Measurements from ENCODE around the gene CD180. TPM values are rescaled to one million over a fixed set of nuclear protein-coding genes. Genes with fewer than 3 reads are reported as not detected.

CD180 gene
- total RNA-seq, 2 donors from 2014 or later = 0.81 to 0.85 TPM

DNA sequence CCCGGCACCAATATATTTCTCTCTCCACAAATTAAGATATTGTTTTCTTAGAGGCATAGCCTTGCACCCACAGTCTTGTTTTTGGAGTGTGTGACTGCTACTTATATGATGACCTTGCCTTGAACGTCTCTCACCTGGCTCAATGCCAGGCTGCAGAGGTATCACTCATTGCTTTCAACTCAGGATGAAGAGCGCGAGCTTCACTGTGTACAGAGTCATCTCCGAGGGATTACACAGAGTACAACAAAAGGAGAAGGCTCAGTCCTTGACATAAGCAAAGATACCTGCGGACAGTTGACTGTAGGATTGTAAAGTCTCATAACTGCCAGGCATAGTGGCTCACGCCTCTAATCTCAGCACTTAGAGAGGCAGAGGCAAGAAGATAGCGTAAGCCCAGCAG is 53.8 kb downstream of the CD180 start:
- TF ChIP-seq, protein P1, sequence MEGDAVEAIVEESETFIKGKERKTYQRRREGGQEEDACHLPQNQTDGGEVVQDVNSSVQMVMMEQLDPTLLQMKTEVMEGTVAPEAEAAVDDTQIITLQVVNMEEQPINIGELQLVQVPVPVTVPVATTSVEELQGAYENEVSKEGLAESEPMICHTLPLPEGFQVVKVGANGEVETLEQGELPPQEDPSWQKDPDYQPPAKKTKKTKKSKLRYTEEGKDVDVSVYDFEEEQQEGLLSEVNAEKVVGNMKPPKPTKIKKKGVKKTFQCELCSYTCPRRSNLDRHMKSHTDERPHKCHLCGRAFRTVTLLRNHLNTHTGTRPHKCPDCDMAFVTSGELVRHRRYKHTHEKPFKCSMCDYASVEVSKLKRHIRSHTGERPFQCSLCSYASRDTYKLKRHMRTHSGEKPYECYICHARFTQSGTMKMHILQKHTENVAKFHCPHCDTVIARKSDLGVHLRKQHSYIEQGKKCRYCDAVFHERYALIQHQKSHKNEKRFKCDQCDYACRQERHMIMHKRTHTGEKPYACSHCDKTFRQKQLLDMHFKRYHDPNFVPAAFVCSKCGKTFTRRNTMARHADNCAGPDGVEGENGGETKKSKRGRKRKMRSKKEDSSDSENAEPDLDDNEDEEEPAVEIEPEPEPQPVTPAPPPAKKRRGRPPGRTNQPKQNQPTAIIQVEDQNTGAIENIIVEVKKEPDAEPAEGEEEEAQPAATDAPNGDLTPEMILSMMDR (IDR thresholded peaks at IDR 0.05) = no peak
- no peak overlapping the region for H3K4me3 ChIP-seq
- H3K27ac ChIP-seq = no peak overlapping the region
- no peaks in the 10 kb centered on the region for H3K9me3 ChIP-seq
- H3K4me1 ChIP-seq (ENCODE audit: control insufficient read depth in 1 of 2, low read depth in 2 of 2) = no peaks in the 10 kb centered on the region
- ATAC-seq (ENCODE audit: insufficient number of reproducible peaks, low FRiP score, low read depth) (no peak), DNase-seq (ENCODE audit: low spot score) (no peak)
- H3K36me3 ChIP-seq = peaks cover 27% of the 10 kb centered on the region
- no peaks in the 10 kb centered on the region for H3K27me3 ChIP-seq (replicated peaks; ENCODE audit: insufficient read depth)

DNA sequence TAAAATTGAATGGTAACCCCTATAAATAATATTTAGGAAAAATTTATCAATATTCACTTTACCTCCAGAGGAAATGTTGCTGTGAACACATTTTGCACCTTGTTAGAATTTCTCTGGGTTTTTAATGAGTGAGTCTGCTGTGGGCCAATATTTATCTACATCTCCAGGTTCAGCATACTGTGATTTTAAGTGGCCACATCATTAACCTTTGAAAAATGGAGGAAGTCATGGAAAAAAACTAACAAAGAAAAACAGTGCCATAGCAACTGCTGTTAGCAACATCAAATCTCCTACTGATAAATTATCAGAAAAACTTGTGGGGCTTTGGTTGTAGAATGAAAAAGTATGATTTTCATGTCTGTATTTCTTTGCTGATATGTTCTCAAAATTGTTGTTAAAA is 55.0 kb downstream of the CD180 start:
- H3K4me3 ChIP-seq = no peak overlapping the region
- no peaks in the 10 kb centered on the region for H3K27me3 ChIP-seq (replicated peaks; ENCODE audit: insufficient read depth)
- H3K4me1 ChIP-seq (ENCODE audit: control insufficient read depth in 1 of 2, low read depth in 2 of 2) = no peaks in the 10 kb centered on the region
- TF ChIP-seq, protein P1 (IDR thresholded peaks at IDR 0.05) = no peak
- no peaks in the 10 kb centered on the region for H3K9me3 ChIP-seq
- H3K27ac ChIP-seq = no peak overlapping the region
- no peak for ATAC-seq (ENCODE audit: insufficient number of reproducible peaks, low FRiP score, low read depth)
- DNase-seq (ENCODE audit: low spot score) = no peak
- H3K36me3 ChIP-seq = peaks cover 27% of the 10 kb centered on the region

DNA sequence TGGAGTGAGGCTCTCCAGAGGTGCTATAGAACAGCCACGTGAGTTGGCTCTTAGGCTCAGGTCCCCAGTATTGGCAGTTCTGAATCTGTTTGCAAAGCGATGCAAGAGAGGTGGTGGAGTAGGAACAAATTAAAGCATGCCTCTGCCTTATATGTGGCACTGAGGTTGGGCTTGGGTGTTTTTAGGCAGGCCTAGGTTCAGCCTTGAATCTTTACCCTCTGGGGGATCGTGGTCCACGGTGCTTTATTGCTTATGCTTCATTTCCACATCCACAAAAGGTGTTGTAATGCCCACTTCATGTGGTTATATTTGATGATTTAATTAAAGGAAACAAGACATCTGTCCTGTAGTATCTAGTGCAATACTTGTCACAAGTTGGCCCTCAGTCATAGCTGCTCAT is 56.2 kb downstream of the CD180 start:
- DNase-seq (ENCODE audit: low spot score) = no peak
- Histone ChIP-seq H3K4me1 (ENCODE audit: control insufficient read depth in 1 of 2, low read depth in 2 of 2) (no peaks in the 10 kb centered on the region), H3K9me3 (no peaks in the 10 kb centered on the region), H3K27me3 (replicated peaks; ENCODE audit: insufficient read depth) (no peaks in the 10 kb centered on the region), H3K4me3 (no peak overlapping the region), H3K27ac (no peak overlapping the region), H3K36me3 (peaks cover 27% of the 10 kb centered on the region)
- TF ChIP-seq, protein P1 (IDR thresholded peaks at IDR 0.05) = no peak
- ATAC-seq (ENCODE audit: insufficient number of reproducible peaks, low FRiP score, low read depth) = no peak

DNA sequence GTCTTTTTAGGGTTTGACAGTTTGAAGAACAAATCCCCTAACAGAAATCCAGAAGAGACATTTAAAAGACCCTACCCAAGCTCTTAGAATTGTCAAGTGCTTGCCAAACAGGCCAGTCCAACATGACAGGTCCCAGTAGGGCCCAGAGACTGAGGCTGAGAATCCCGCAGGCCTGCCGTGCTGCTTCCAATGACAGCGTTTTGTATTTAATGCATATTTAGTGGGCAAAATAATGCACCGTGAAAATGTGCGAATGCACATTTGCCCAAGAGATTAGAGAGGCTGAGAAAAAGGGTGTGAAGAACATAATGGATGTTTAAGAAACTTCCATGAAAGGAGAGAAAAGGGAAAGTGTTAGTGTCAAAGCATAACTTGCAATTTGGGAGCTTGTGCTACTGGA is 57.6 kb downstream of the CD180 start:
- no peaks in the 10 kb centered on the region for H3K4me1 ChIP-seq (ENCODE audit: control insufficient read depth in 1 of 2, low read depth in 2 of 2)
- H3K36me3 ChIP-seq = peaks cover 17% of the 10 kb centered on the region
- H3K4me3 ChIP-seq = no peak overlapping the region
- DNase-seq (ENCODE audit: low spot score) (no peak), ATAC-seq (ENCODE audit: insufficient number of reproducible peaks, low FRiP score, low read depth) (no peak)
- H3K27ac ChIP-seq = no peak overlapping the region
- TF ChIP-seq, protein P1 (IDR thresholded peaks at IDR 0.05) = no peak
- no peaks in the 10 kb centered on the region for H3K27me3 ChIP-seq (replicated peaks; ENCODE audit: insufficient read depth)
- H3K9me3 ChIP-seq = no peaks in the 10 kb centered on the region

DNA sequence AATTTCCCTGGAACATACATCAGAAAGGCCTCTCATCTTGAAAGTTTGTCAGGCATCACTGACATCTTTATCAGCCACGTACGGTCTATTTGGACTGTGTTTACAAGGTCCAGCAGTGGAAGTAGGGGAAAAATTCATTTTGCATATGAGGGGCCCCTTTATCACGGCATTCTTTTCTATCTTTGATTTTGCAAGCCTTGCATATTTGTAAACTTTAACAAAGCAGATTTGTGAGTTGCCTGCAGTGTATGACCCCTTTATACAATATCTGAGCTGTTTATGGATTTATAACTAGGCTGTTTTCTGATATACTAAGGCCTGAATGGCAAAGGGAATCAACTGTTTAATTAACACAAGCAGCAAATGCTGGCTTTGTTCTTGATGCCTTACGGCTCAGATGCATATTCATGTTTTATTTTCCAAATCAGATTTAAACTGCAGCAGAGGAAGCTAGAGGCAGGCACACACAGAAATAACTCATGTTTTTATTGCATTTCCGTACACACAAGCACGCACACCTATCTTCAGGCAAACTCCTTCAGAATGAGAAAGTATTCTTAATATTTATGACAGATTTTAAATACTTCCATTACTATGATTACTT is 61.1 kb downstream of the CD180 start:
- peaks cover 6% of the 10 kb centered on the region for H3K36me3 ChIP-seq
- no peaks in the 10 kb centered on the region for H3K4me1 ChIP-seq (ENCODE audit: control insufficient read depth in 1 of 2, low read depth in 2 of 2)
- no peaks in the 10 kb centered on the region for H3K9me3 ChIP-seq
- ATAC-seq (ENCODE audit: insufficient number of reproducible peaks, low FRiP score, low read depth) (no peak), DNase-seq (ENCODE audit: low spot score) (no peak)
- TF ChIP-seq, protein P1 (IDR thresholded peaks at IDR 0.05) = no peak
- no peaks in the 10 kb centered on the region for H3K27me3 ChIP-seq (replicated peaks; ENCODE audit: insufficient read depth)
- H3K4me3 ChIP-seq = no peak overlapping the region
- H3K27ac ChIP-seq = no peak overlapping the region

Data from thoracic aorta (tissue), 2 donors.